Lower lobe of right lung (tissue), 2 donors: ENCODE measurements around the gene SNX15. TPM values are rescaled to one million over a fixed set of nuclear protein-coding genes. Genes with fewer than 3 reads are reported as not detected.
"Not testable (repeated sequence)": the region's sequence is repeated elsewhere in the genome, so short reads cannot be mapped to it uniquely, and the experiment has no call there.

ENCODE experiments used
- ATAC-seq, 2 donors: fragments of 200-7000 bp; cut with Tn5 transposase; one replicate each; pipeline ENCODE4 v1.9.1; 2020 to 2022; ENCODE audit warnings: mild to moderate bottlenecking in 2 of 2, moderate library complexity in 2 of 2
- DNase-seq: peaks from one replicate; pipeline ENCODE4 v3.0.0-alpha.2; 2020
- H3K27ac ChIP-seq: fragments of 200-600 bp; one replicate; pipeline ENCODE4 v1.8.0; 2022
- H3K27me3 ChIP-seq: fragments of 200-600 bp; one replicate; pipeline ENCODE4 v1.8.0; 2022; ENCODE audit warnings: low read depth
- H3K36me3 ChIP-seq: fragments of 200-600 bp; one replicate; pipeline ENCODE4 v1.8.0; 2022; ENCODE audit warnings: mild to moderate bottlenecking
- H3K4me1 ChIP-seq: fragments of 200-600 bp; one replicate; pipeline ENCODE4 v1.8.0; 2022
- H3K4me3 ChIP-seq: fragments of 200-600 bp; one replicate; pipeline ENCODE4 v1.8.0; 2022; ENCODE audit warnings: mild to moderate bottlenecking
- H3K9me3 ChIP-seq: fragments of 200-600 bp; one replicate; pipeline ENCODE4 v1.8.0; 2022
- CTCF ChIP-seq: fragments of 200-600 bp; IDR thresholded peaks from one replicate; pipeline ENCODE4 v1.8.0; 2022; ENCODE audit warnings: antibody characterized with exemption, mild to moderate bottlenecking
- intact Hi-C: fragments of 100-400 bp; cut with DNase I; formaldehyde crosslinking; loops from one replicate; pipeline ENCODE4 v1.11.0; 2022
- total RNA-seq: library from RNA; stranded (reverse); fragmentation: NEBNext Ultra II Directional; extraction: Animal tissue kit (Norgen Biotek cat#: 25700); gene quantifications from one replicate; pipeline ENCODE4 v1.2.1, GENCODE V29; 2021
- donor health status: DM: no; HTN: yes; CAD: no; lungs with severe emphysema.

The SNX15 gene
- total RNA-seq, 1 donor from 2014 or later, result 25.4 TPM

GRCh38 chr11:64999478-64999877 lies 27.8 kb upstream of the SNX15 start:
- peaks cover 27% of the 10 kb centered on the region for H3K4me1 ChIP-seq
- no peaks in the 10 kb centered on the region for H3K36me3 ChIP-seq
- ATAC-seq (no peak), DNase-seq (no peak)
- H3K9me3 ChIP-seq, result no peaks in the 10 kb centered on the region
- intact Hi-C loops, result no loop called here
- H3K27me3 ChIP-seq, result no peaks in the 10 kb centered on the region
- no peak for TF ChIP-seq CTCF
- H3K4me3 ChIP-seq, result no peak overlapping the region
- H3K27ac ChIP-seq, result no peak overlapping the region

GRCh38 chr11:65002706-65003105 lies 24.5 kb upstream of the SNX15 start:
- no peaks in the 10 kb centered on the region for H3K4me1 ChIP-seq
- TF ChIP-seq CTCF, result no peak
- ATAC-seq (no peak), DNase-seq (no peak)
- H3K27ac ChIP-seq, result no peak overlapping the region
- no peaks in the 10 kb centered on the region for H3K27me3 ChIP-seq
- intact Hi-C loops, result no loop called here
- no peaks in the 10 kb centered on the region for H3K36me3 ChIP-seq
- no peaks in the 10 kb centered on the region for H3K9me3 ChIP-seq
- H3K4me3 ChIP-seq, result no peak overlapping the region

- Histone ChIP-seq H3K36me3 (no peaks in the 10 kb centered on the region), H3K27ac (no peak overlapping the region), H3K9me3 (no peaks in the 10 kb centered on the region), H3K27me3 (no peaks in the 10 kb centered on the region), H3K4me3 (no peak overlapping the region), H3K4me1 (no peaks in the 10 kb centered on the region)
- TF ChIP-seq CTCF, result no peak
- DNase-seq, result no peak
- no peak for ATAC-seq
- intact Hi-C loops, result no loop called here
These were observed 24.0 kb upstream of the SNX15 start for GRCh38 chr11:65003282-65003681.

GRCh38 chr11:65003968-65004367 lies 23.3 kb upstream of the SNX15 start:
- intact Hi-C loops, result not testable (repeated sequence)

GRCh38 chr11:65008016-65008415 lies 19.2 kb upstream of the SNX15 start:
- Histone ChIP-seq H3K36me3 (no peaks in the 10 kb centered on the region), H3K27ac (no peak overlapping the region), H3K4me3 (no peak overlapping the region), H3K9me3 (no peaks in the 10 kb centered on the region), H3K27me3 (no peaks in the 10 kb centered on the region), H3K4me1 (peaks cover 7% of the 10 kb centered on the region)
- no peak for TF ChIP-seq CTCF
- ATAC-seq (no peak), DNase-seq (no peak)
- intact Hi-C loops, result no loop called here

More at GRCh38 chr11:65003968-65004367, 23.3 kb upstream of the SNX15 start:
- not testable (repeated sequence) for H3K4me3 ChIP-seq, DNase-seq, H3K27ac ChIP-seq, H3K9me3 ChIP-seq, H3K27me3 ChIP-seq, H3K36me3 ChIP-seq, H3K4me1 ChIP-seq, ATAC-seq

GRCh38 chr11:65008873-65009272 lies 18.4 kb upstream of the SNX15 start:
- TF ChIP-seq CTCF, result no peak
- intact Hi-C loops, result no loop called here
- DNase-seq (no peak), ATAC-seq (no peak)
- no peaks in the 10 kb centered on the region for H3K27me3 ChIP-seq
- no peak overlapping the region for H3K4me3 ChIP-seq
- no peaks in the 10 kb centered on the region for H3K36me3 ChIP-seq
- H3K4me1 ChIP-seq, result peaks cover 11% of the 10 kb centered on the region
- no peaks in the 10 kb centered on the region for H3K9me3 ChIP-seq
- H3K27ac ChIP-seq, result no peak overlapping the region
